Measurements from ENCODE around the gene WFDC13. TPM values are rescaled to one million over a fixed set of nuclear protein-coding genes. Genes with fewer than 3 reads are reported as not detected.
A peak's percentile ranks its signal among the peaks of the same experiment; 100 is the strongest.

WFDC13 gene
- total RNA-seq, 2 donors from 2014 or later: not detected

DNA sequence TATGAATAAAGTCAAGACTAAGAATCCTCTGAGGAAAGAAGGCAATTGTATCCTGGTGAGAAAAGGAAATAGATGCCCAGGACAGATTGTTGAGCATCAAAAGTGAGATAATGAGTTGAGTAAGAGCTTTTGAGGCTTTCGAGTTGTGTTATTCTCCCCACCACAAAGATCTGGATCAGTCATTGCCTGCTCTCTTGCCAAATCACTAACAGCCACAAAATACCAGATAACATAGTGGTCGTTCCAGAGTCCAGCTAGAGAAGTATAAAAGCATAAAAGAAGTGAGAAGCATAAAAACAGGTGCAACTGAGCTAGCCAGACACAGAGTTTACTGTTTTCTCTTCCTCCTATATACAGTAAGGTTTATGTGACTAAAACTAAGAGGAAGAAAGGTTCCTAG, 25.2 kb downstream of the WFDC13 start:
- Mint-ChIP-seq H3K4me1 (ENCODE audit: low read depth) (peaks cover 8% of the 10 kb centered on the region), H3K9me3 (peaks cover 4% of the 10 kb centered on the region in 2 donors), H3K27ac (no peak overlapping the region), H3K4me3 (no peak overlapping the region), H3K36me3 (ENCODE audit: insufficient read depth in 2 of 2) (peaks cover 5 to 9% of the 10 kb centered on the region in 2 donors), H3K27me3 (ENCODE audit: low read depth) (peaks cover 75% of the 10 kb centered on the region)
- ATAC-seq (replicated peaks in 1 of 2): peak; percentile 71 to 74
- DNase-seq: no peak

DNA sequence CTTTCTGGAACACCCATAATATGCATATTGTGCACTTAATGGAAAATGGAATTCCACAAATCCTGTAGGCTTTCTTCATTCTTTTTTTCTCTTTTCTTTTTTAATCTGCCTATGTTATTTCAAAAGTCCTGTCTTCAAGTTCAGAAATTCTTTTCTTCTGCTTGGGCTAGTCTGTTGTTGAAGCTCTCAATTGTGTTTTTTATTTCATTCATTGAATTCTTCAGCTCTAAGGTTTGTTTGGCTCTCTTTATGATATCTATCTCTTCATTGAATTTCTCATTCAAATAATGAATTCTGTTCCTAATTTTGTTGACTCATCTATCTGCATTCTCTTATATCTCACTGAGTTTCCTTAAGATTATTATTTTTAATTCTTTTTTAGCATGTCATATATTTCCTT, 30.4 kb downstream of the WFDC13 start:
- no peak overlapping the region for H3K27ac Mint-ChIP-seq
- H3K4me3 Mint-ChIP-seq: no peak overlapping the region
- H3K27me3 Mint-ChIP-seq (ENCODE audit: low read depth): peaks cover 64% of the 10 kb centered on the region
- H3K9me3 Mint-ChIP-seq: peaks cover 9 to 11% of the 10 kb centered on the region in 2 donors
- H3K36me3 Mint-ChIP-seq (ENCODE audit: insufficient read depth in 2 of 2): peaks cover 8 to 15% of the 10 kb centered on the region in 2 donors
- no peak for DNase-seq
- H3K4me1 Mint-ChIP-seq (ENCODE audit: low read depth): peaks cover 2% of the 10 kb centered on the region
- no peak for ATAC-seq (replicated peaks in 1 of 2)

GRCh38 chr20:45735552-45735951, 33.7 kb downstream of the WFDC13 start:
- no peaks in the 10 kb centered on the region for H3K4me1 Mint-ChIP-seq (ENCODE audit: low read depth)
- H3K4me3 Mint-ChIP-seq: no peak overlapping the region
- peaks cover 7 to 11% of the 10 kb centered on the region in 2 donors for H3K9me3 Mint-ChIP-seq
- no peak for ATAC-seq (replicated peaks in 1 of 2)
- H3K36me3 Mint-ChIP-seq (ENCODE audit: insufficient read depth in 2 of 2): peaks cover 8 to 15% of the 10 kb centered on the region in 2 donors
- H3K27me3 Mint-ChIP-seq (ENCODE audit: low read depth): peaks cover 64% of the 10 kb centered on the region
- DNase-seq: no peak
- no peak overlapping the region for H3K27ac Mint-ChIP-seq

DNA sequence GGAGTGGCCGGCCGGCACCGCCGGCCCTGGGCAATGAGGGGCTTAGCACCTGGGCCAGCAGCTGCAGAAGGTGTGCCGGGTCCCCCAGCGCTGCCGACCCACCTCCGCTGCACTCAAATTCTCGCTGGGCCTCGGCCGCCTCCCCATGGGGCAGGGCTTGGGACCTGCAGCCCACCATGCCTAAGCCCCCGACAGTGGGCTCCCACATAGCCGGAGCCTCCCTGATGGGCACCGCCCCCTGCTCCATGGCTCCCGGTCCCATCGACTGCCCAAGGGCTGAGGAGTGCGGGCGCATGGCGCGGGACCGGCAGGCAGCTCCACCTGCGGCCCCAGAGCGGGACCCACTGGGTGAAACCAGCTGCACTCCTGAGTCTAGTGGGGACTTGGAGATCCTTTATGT, 34.1 kb downstream of the WFDC13 start:
- no peak overlapping the region for H3K4me3 Mint-ChIP-seq
- H3K27me3 Mint-ChIP-seq (ENCODE audit: low read depth): peaks cover 62% of the 10 kb centered on the region
- no peaks in the 10 kb centered on the region for H3K4me1 Mint-ChIP-seq (ENCODE audit: low read depth)
- DNase-seq: no peak
- peaks cover 6 to 13% of the 10 kb centered on the region in 2 donors for H3K36me3 Mint-ChIP-seq (ENCODE audit: insufficient read depth in 2 of 2)
- H3K9me3 Mint-ChIP-seq: peaks cover 5 to 9% of the 10 kb centered on the region in 2 donors
- no peak for ATAC-seq (replicated peaks in 1 of 2)
- no peak overlapping the region for H3K27ac Mint-ChIP-seq

- Mint-ChIP-seq H3K27ac (no peak overlapping the region), H3K27me3 (ENCODE audit: low read depth) (peaks cover 48% of the 10 kb centered on the region), H3K9me3 (no peaks in the 10 kb centered on the region), H3K4me1 (ENCODE audit: low read depth) (no peaks in the 10 kb centered on the region), H3K36me3 (ENCODE audit: insufficient read depth in 2 of 2) (no peaks in the 10 kb centered on the region), H3K4me3 (no peak overlapping the region)
- no peak for ATAC-seq (replicated peaks in 1 of 2)
- no peak for DNase-seq
Measured at GRCh38 chr20:45742596-45742995, 40.8 kb downstream of the WFDC13 start.

GRCh38 chr20:45745015-45745414, 43.2 kb downstream of the WFDC13 start:
- Mint-ChIP-seq H3K27me3 (ENCODE audit: low read depth) (peaks cover 58% of the 10 kb centered on the region), H3K9me3 (no peaks in the 10 kb centered on the region), H3K4me3 (no peak overlapping the region), H3K27ac (no peak overlapping the region), H3K36me3 (ENCODE audit: insufficient read depth in 2 of 2) (no peaks in the 10 kb centered on the region), H3K4me1 (ENCODE audit: low read depth) (no peaks in the 10 kb centered on the region)
- DNase-seq (no peak), ATAC-seq (replicated peaks in 1 of 2) (no peak)

- ATAC-seq (replicated peaks in 1 of 2): peak; percentile 63 to 64
- H3K4me3 Mint-ChIP-seq: peak overlapping the region in 1 of 2 donors; percentile 36
Measured at GRCh38 chr20:45751721-45752120, 49.9 kb downstream of the WFDC13 start.

DNA sequence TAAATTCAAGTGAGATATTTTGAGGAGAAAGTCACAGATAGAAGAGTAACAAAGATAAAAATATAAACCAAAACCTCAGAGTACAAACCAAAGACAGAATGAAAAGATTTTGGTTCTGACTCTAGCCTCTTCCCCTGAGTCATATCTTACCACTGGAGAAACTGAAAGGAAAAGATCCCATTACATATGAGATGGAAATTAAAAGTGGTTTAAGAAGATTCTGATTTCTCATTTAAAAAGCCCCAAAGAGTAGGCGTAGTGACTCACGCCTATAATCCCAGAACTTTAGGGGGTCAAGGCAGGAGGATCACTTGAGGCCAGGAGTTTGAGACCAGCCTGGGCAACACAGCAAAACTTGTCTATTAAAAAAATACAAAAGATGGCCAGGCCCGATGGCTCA, 50.9 kb downstream of the WFDC13 start:
- Mint-ChIP-seq H3K36me3 (ENCODE audit: insufficient read depth in 2 of 2) (peaks cover 3 to 12% of the 10 kb centered on the region in 2 donors), H3K9me3 (peaks cover 0 to 7% of the 10 kb centered on the region in 2 donors), H3K4me1 (ENCODE audit: low read depth) (peaks cover 32% of the 10 kb centered on the region), H3K27ac (peak overlapping the region; percentile 77), H3K27me3 (ENCODE audit: low read depth) (peaks cover 47% of the 10 kb centered on the region), H3K4me3 (peak overlapping the region; percentile 19 to 36)
- peak; percentile 9 to 15 for DNase-seq
- ATAC-seq (replicated peaks in 1 of 2): peak; percentile 89 to 91

More at GRCh38 chr20:45751721-45752120, 49.9 kb downstream of the WFDC13 start:
- DNase-seq: no peak
- peaks cover 0 to 7% of the 10 kb centered on the region in 2 donors for H3K9me3 Mint-ChIP-seq
- peaks cover 3 to 12% of the 10 kb centered on the region in 2 donors for H3K36me3 Mint-ChIP-seq (ENCODE audit: insufficient read depth in 2 of 2)
- H3K27ac Mint-ChIP-seq: no peak overlapping the region
- H3K27me3 Mint-ChIP-seq (ENCODE audit: low read depth): peaks cover 57% of the 10 kb centered on the region
- H3K4me1 Mint-ChIP-seq (ENCODE audit: low read depth): peaks cover 32% of the 10 kb centered on the region

DNA sequence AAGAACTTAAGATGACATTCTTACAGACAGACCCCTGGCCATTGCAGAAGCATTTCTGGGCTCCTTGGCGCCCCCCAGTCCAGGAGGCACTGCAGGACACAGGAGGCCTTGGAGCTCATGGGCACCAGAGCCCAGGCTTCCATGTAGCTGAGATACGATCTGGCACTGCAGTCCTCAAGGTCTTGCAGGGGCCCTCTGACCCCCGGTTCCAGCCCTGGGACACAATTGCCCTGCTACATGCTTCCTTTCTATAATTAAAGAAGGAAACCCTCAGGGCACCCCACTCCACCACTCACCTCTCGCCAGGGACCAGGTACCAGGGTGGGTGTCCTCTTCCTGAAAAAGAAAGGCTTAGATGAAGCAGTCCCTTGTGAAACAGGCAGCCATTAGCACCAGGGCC, 56.3 kb downstream of the WFDC13 start:
- Mint-ChIP-seq H3K27me3 (ENCODE audit: low read depth) (peaks cover 35% of the 10 kb centered on the region), H3K27ac (no peak overlapping the region), H3K4me1 (ENCODE audit: low read depth) (peaks cover 13% of the 10 kb centered on the region), H3K9me3 (peaks cover 0 to 7% of the 10 kb centered on the region in 2 donors), H3K4me3 (no peak overlapping the region), H3K36me3 (ENCODE audit: insufficient read depth in 2 of 2) (peaks cover 3 to 12% of the 10 kb centered on the region in 2 donors)
- no peak for DNase-seq
- ATAC-seq (replicated peaks in 1 of 2): no peak

Other genes with a start within 250 kb of the WFDC13 start
- gene WFDC2, start 232.3 kb upstream of the WFDC13 start, total RNA-seq: 1 to 10 TPM; 1.2 to 1.8 TPM
- not detected for gene SPINT3, start 186.4 kb upstream of the WFDC13 start, total RNA-seq
- gene WFDC6, start 162.6 kb upstream of the WFDC13 start, total RNA-seq: not detected
- gene EPPIN, start 154.6 kb upstream of the WFDC13 start, total RNA-seq: not detected
- not detected for gene WFDC8, start 122.8 kb upstream of the WFDC13 start, total RNA-seq
- not detected for gene WFDC10A, start 72.3 kb upstream of the WFDC13 start, total RNA-seq
- not detected for gene WFDC9, start 70.8 kb upstream of the WFDC13 start, total RNA-seq
- not detected for gene WFDC11, start 31.8 kb upstream of the WFDC13 start, total RNA-seq
- gene WFDC10B, start 3.0 kb downstream of the WFDC13 start, total RNA-seq: not detected
- not detected for gene SPINT4, start 20.3 kb downstream of the WFDC13 start, total RNA-seq
- under 1 TPM in 1 of 2 donors, not detected in 1; 0.67 TPM for gene WFDC3, start 89.8 kb downstream of the WFDC13 start, total RNA-seq
- gene DNTTIP1, start 89.9 kb downstream of the WFDC13 start, total RNA-seq: 10 to 100 TPM; 35.0 to 36.3 TPM
- 100 to 1,000 TPM; 171 to 197 TPM for gene UBE2C, start 110.6 kb downstream of the WFDC13 start, total RNA-seq
- gene TNNC2, start 125.3 kb downstream of the WFDC13 start, total RNA-seq: under 1 TPM in 1 of 2 donors, not detected in 1; 0.49 TPM
- 1 to 10 TPM; 1.8 to 2.4 TPM for gene SNX21, start 131.8 kb downstream of the WFDC13 start, total RNA-seq
- gene ACOT8, start 155.4 kb downstream of the WFDC13 start, total RNA-seq: 10 to 100 TPM; 27.9 to 34.3 TPM
- 1 to 10 TPM; 6.5 to 6.7 TPM for gene ZSWIM3, start 155.6 kb downstream of the WFDC13 start, total RNA-seq
- gene ZSWIM1, start 179.2 kb downstream of the WFDC13 start, total RNA-seq: 10 to 100 TPM; 11.4 to 13.9 TPM
- gene SPATA25, start 185.6 kb downstream of the WFDC13 start, total RNA-seq: under 1 TPM; 0.46 to 0.90 TPM
- gene NEURL2, start 189.2 kb downstream of the WFDC13 start, total RNA-seq: 1 to 10 TPM; 2.1 to 3.2 TPM
- gene CTSA, start 189.3 kb downstream of the WFDC13 start, total RNA-seq: 10 to 100 TPM; 37.0 to 59.1 TPM
- gene PLTP, start 210.1 kb downstream of the WFDC13 start, total RNA-seq: 10 to 100 TPM in 1 of 2 donors, 1 to 10 TPM in 1; 8.9 to 18.0 TPM
- gene PCIF1, start 232.6 kb downstream of the WFDC13 start, total RNA-seq: 10 to 100 TPM; 38.7 to 42.0 TPM

Measured in activated T-cell treated with anti-CD3 and anti-CD28 coated beads, Interleukin-2, amount 50 U/mL, for 72 hours (primary cell).